Fibroblast of lung (primary cell): Measurements from ENCODE around the gene COL4A2.

ENCODE experiments used
- EZH2 ChIP-seq: IDR thresholded peaks from 2 replicates; pipeline ENCODE4 v1.5.1; 2012; ENCODE audit warnings: low read length, control low read depth, mild to moderate bottlenecking; ENCODE audit errors: missing control alignments
- TF ChIP-seq, protein P1 (sequence below), 2 donors: IDR thresholded peaks in 1 of 2; conservative IDR thresholded peaks in 1 of 2; 1 replicate in 1 of 2; 2 replicates in 1 of 2; pipeline ENCODE4 v1.5.1; 2011 to 2012; ENCODE audit warnings: low read length in 2 of 2, control low read depth in 1 of 2, inconsistent platforms in 1 of 2, low read depth in 1 of 2, mild to moderate bottlenecking in 1 of 2

DNA sequence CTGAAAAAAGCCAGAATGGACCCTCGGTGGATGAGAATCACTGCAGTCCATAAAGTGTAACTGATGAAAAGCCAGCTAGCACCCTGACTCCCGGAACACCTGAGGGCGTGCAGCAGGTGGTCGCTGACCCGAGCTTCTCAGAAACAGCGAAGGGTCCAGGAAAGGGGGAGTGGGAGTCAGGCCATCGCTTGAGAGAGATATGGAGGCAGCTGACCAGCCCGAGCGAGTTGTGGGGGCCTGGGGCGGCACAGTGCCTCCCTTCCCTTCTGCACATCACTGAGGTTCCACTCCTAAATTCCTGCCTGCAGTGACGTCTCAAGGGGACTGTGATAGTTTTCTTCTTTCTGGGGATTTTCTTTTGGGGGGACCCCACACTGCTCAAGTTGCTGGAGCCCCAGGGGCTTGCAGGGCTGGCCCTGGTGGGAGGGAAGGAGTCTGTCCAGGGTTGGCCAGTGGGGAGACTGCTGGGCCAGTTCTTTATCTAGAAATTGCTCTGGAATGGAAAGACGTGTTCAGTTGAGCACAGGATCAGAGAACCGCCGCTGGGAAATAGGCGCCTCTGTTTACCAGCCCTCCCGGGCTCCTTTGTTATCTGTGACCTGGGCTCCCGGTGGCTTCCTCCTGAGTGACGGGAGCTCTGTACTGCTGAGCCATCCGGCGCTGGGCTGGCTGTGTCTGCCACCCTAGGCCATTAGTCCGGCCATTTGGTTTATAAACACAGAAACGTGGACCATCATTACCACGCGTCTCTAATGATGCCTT is 183.1 kb downstream of the COL4A2 start:
- TF ChIP-seq, protein P1, sequence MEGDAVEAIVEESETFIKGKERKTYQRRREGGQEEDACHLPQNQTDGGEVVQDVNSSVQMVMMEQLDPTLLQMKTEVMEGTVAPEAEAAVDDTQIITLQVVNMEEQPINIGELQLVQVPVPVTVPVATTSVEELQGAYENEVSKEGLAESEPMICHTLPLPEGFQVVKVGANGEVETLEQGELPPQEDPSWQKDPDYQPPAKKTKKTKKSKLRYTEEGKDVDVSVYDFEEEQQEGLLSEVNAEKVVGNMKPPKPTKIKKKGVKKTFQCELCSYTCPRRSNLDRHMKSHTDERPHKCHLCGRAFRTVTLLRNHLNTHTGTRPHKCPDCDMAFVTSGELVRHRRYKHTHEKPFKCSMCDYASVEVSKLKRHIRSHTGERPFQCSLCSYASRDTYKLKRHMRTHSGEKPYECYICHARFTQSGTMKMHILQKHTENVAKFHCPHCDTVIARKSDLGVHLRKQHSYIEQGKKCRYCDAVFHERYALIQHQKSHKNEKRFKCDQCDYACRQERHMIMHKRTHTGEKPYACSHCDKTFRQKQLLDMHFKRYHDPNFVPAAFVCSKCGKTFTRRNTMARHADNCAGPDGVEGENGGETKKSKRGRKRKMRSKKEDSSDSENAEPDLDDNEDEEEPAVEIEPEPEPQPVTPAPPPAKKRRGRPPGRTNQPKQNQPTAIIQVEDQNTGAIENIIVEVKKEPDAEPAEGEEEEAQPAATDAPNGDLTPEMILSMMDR (conservative IDR thresholded peaks at IDR 0.05 in 1 of 2, IDR thresholded peaks at IDR 0.05 in 1 of 2; ENCODE audit: low read depth in 1 of 2, low read length in 2 of 2), result no peak
- no peak for TF ChIP-seq EZH2
